NOMO-1 treated with dmso at 0.1 percent for 144 hours (cell line): Measurements from ENCODE around the gene HSD3B2.
"Not testable (repeated sequence)": the region's sequence is repeated elsewhere in the genome, so short reads cannot be mapped to it uniquely, and the experiment has no call there.

ENCODE experiments used
- DNase-seq: peaks from one replicate; lab custom pipeline; 2025; ENCODE audit not compliant: unreplicated experiment; lab: John Stamatoyannopoulos, UW

Gene HSD3B2

DNA sequence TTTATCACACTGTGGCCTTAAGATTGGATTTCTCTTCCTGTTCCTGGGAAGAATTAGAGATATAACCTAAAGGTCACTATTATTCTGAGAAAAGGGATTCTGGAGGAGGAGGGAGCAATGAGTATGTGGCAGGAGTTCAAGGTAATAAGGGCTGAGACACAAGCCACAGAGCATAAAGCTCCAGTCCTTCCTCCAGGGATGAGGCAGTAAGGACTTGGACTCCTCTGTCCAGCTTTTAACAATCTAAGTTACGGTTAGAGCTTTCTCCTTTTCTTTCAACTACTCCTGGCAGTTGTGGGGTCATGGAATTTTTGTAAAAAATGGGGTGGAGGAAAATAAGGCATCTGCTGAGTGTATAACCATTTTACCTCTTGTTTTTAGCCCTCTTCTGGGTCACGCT is at the start of gene HSD3B2:
Gene HSD3B2, plus strand, starts transcription at position 201 of the 400 bp plus-strand sequence. CDS start 270 bp downstream, outside the sequence.
- no peak for DNase-seq

DNA sequence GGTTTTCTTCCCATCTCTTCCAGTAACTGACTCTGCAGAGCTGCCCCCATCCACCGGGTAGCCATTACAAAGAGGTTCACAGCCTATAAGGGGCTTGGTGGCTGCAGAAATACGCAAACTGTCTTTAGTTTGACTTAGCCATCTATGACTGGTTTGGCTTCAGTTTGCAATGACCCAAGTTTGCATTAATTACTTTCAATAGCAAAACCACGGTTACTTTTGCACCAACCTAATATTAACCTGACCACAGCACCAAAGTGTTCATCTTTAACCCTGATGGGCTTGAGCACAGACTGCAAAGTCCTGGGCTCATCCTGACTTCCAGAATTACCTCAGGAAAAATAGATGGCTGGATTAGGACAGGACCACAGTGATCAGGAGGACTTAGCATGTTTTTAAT is 48.5 kb upstream of the HSD3B2 start:
- no peak for DNase-seq

DNA sequence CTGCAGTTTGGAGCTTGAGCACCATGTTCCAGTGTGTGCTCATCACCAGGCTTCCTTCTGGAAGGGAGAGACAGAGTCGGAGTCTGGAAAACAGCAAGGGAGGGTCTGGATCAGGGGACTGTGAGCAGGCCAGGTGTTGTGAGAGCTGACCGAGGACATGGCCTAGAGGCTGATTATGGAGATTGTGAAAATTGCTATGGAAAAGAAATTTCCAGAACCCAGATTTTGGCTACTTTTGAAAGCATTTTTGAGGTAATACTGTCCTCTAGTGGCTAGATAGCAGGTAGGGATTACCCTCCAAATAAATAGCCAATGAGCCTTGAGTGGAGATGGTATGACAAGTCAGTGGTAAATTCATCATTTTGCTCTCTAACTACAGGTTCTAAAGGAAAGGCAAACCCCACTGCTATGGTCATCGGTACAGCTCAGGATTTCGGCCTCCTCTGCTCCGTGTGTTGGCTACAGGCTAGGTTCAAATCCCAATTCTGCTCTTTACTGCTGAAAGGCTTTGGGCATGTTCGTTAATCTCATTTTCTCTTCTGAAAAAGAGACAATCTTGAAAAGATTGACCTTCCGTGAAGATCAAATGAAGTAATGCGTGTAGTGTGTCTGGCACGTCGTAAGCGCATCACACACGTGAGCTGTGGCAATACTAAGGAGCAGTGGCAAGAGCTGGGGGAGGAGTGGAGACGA is 47.4 kb upstream of the HSD3B2 start:
- DNase-seq: no peak

DNA sequence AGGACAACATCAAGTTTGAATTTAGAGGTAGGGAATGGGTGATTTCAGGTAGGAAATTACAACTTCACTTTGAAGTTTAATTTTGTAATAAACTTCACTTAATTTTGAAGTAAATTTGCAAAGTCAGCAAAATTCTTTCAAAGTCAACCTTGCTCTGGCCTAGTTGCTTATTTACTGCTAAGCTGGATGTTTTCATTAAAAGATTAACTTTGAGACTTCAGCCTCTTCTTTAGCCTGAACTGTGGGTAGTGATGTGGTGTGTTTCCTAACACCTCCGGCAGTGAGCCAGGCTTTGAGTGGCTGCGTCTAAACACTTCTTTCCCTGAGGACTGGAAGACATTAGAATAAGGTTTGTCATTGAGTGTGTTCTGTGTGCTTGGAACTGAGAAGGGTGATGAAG is 46.4 kb upstream of the HSD3B2 start, which contains the start of gene HAO2:
Gene HAO2, plus strand, starts transcription at position 232 of the 400 bp plus-strand sequence. CDS start 12,301 bp downstream, outside the sequence.
- no peak for DNase-seq

DNA sequence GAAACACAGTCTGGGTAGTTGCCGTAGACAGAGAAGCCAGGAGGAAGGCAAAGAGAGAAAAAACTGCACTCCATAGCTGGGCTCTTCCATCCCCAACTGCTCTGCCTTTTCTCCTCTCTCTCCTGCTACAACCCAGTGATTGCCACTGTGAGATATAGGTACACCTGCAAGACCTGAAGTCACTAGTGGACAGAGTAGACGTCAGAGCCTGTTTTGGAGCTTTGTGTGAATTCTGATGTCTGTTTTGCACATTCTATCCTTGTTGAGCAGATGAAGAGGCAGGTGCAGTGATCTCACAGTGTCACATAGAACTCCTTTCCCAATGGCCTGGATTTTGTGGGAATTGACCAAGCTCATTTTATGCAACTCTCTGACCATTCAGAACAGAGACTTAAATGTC is 44.2 kb upstream of the HSD3B2 start:
- no peak for DNase-seq

DNA sequence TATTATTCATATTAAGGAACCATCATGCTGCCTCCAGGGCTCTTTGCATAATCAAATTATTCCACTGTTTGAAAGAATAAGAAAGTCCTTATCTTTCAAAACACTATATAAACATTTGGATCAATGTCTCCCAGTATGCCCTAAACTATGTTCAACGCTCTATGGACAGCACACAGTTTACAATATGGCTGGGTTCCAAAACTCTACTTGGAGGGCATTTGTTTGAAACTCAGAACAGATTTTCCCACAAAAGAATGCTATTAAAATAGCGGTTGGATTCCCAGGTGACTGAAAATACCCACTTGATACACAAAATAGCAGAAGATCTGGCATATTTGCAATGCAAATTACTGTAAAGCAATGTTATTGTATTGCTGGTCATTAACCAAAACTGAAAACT is 43.1 kb upstream of the HSD3B2 start:
- no peak for DNase-seq

DNA sequence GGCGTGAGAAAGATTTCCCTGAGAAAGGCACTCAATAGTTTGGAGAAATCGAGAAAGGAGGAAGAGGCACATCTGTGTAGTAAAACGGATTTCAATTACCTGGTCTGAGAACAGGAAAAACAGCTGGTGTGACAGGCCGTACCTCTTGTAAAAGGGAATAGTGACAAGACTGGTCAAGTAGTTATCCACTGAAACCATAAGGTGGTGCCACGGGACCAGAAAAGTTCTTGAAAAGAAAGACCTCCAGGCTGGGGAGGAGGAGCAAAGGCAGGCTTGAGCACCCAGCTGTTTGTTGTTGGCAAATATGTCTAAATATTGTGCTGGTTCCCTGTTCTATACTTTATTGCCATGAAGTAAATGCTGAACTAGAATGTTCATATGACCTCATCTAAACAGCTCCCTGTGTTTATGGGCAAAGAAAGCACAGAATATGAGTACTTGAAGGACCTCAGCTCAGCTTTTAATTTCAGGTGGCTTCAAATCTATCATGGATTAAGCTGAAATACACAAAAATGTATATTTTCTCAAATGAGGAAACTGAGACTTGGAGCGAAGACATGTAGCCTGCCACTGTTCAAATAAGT is 42.4 kb upstream of the HSD3B2 start:
- DNase-seq: no peak

DNA sequence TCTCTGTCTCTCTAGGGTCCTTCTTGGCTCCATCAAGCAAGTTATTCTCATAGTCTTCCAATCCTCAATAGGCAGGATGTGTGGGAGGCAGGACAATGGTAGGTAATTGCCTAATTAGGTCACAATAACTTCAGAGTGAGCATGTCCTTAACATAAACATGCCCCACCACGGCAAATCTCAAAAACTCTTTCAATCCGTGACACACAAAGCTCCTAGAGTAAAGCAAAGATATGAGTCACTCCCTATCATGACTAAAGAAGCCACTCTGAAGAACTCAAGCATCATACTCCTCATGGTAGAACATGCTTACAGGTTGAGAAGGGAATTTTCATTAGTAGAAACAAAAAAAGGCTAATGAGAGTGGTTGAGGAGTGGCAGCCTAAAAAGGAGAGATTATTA is 41.5 kb upstream of the HSD3B2 start:
- no peak for DNase-seq

DNA sequence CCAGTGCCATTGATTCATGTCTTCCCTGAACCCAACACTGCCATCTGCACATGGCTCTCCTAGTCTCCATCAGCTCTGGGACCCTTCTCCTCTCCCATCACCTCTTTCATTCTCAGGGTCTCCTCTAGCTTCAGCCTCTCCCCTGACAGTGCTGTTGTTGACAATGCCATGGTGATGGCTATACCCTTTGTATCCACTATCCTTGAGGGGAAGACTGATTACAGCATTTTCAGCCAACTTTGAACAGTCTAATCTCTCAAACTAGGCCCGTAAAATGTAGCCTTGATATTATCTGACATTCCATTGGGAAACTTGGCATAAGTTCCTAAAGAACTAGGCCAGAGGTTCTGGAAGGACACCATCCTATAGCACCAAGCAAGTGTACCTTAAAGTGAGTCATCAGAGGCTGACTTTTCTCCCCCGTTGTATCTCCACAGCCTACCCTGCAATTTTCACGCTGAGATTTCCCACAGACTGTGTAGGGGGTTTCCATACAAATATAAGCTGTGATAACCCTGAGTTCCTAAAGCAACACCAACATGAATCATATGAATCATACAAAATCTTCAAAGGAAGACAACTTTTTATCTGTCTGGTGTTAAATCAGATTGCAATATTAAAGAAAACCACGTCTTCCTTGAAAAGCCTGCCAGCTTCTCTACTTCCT is 40.6 kb upstream of the HSD3B2 start:
- no peak for DNase-seq

DNA sequence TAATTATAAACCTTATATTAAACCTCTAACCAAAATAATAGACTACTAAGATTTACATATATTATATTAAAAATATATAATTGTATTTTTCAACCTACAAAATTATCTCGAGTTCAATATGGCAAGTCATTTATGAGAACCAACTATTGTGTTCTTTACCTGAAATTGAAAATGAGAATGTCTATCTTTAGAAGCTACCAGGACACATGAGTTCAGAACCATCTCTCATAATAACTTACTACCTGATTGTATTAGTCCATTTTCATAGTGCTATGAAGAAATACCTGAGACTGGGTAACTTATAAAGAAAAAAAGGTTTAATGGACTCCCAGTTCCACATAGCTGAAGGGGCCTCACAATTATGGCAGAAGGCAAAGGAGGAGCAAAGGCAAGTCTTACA is 39.6 kb upstream of the HSD3B2 start:
- DNase-seq: no peak

DNA sequence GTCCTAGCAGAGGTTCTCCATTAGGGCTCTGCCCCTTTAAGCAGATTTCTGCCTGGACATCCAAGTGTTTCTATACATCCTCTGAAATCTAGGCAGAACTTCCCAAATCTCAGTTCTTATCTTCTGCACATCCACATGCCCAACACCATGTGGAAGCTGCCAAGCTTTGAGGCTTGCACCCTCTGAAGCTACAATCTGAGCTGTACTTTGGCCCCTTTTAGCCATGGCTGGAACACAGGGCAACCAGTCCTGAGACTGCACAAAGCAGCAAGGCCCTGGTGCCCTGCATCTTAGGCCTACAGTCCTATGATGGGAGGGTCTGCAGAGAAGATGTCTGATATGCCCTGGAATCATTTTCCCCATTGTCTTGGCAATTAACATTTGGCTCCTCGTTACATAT is 38.4 kb upstream of the HSD3B2 start:
- DNase-seq: no peak

DNA sequence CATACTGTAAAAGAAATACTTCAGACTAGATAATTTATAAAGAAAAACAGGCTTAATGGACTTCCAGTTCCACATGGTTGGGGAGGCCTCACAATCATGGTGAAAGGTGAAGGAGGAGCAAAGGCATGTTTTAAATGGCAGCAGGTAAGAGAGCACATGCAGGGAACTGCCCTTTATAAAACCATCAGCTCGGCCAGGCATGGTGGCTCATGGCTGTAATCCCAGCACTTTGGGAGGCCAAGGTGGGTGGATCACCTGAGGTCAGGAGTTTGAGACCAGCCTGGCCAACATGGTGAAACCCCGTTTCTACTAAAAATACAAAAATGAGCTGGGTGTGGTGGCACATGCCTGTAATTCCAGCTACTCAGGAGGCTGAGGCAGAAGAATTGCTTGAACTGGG is 37.4 kb upstream of the HSD3B2 start:
- DNase-seq: not testable (repeated sequence)

DNA sequence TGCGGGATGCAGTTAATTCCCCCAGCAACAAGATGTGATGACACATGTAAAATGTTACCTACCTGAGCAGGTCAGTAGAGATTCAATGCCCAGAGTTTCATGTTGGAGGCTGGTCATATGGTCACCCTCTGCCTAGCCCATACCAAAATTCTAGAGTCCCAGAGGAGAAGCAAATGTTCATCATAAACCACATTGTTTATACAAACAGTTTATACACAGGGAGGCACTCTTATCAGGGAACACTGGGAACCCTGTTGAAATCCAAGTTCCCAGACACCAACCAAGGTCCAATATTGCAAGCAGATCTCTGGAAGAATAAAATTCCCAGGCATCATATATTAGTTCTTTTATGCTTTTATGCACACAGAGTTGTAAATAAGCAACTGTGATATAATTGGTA is 35.8 kb upstream of the HSD3B2 start:
- DNase-seq: no peak

DNA sequence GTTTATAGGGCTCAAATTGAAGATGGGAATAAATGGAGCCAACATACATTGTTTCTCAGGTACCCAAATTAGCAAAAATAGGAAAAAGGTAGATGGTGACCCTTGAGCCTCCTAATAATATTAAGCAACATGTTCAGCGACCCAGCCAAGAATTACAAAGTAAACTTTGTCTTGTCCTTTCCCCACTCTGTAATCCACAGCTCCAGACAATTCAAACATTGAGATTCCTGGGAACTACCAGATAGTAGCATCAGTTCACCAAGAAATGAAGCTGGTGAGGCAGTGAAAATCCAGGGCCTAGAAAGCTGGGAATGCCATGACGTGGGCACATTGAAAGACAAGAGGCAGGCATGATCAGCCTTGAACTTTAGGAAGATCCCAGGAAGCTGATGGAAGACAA is 34.6 kb upstream of the HSD3B2 start:
- no peak for DNase-seq

DNA sequence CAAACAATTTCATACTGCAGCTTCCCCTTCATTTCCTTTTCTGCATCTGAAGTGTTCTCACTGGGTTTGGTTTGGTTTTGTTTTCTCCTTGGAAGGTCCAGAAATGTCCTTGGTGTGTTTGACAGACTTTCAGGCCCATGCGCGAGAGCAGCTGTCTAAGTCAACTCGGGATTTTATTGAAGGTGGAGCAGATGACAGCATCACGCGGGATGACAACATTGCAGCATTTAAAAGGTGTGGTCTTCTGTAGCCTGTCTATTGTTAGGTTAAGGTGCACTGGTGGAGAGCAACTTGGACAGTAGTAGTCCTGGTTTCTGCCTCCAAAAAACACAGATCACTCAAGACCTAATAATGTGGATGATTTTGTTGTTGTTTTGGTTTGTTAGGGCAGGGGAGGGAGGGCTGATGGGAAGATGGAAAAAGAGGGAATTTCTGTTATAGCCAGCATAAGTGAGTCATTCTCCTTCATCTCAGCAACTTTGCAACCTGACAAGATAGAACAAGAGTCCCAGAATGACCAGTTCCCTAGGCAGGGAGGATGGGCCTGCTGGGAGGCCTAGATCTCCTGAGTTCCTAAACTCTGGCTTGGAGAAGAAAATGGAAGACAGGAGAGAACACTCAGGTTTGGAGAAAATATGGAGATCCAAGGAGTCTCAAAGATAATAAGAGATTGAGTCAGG is 33.8 kb upstream of the HSD3B2 start:
- DNase-seq: no peak

DNA sequence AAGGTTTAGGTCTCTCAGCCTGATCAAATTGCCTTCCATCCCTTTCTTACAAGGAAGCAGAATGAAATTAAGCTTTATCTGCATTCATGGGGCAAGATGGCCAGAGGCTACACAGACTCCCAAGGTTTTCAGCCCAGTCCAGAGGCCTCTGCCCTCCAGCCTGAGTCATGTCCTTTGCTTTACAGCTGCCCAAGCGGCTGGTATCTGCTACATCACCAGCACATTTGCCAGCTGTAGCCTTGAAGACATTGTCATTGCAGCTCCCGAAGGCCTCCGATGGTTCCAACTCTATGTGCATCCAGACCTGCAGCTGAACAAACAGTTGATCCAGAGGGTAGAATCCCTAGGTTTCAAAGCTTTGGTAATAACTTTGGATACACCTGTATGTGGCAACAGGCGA is 30.4 kb upstream of the HSD3B2 start:
- DNase-seq: no peak

DNA sequence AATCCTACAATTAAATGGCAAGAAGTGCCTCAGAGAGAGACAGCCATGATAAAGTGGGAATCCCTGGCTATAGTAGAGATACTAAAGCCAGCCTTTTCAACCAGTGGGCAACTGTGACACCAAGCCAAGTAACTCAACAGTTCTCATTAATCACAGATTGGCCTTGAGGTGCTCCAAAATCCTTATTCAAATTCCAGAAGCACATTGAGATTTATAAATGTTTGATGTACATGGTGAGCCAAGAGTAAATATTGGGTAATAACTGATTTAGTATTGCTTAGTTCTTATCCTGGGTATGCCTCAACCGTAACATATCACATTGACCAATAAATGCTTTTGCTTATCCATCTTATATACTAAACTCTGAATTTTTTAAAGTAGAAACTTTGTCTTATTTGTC is 29.3 kb upstream of the HSD3B2 start:
- DNase-seq: no peak

DNA sequence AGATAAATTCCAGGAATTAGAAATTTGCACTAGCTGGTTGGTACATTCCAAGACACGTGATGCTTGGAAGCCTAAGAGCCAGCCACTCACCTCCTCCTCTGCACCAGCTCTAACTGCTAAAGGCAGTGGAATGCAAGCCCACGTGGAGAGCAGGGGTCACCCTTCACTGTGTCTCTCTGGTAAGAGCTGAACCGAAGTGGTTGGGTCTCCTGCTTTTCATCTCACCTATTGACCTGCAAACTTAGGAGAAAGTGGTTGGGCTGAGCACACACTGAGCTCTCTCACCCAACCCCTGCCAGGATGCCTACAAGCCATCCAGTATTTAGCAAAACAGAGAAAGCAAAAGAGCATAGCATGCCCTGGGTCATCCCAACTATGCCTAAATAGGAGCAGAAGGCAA is 27.1 kb upstream of the HSD3B2 start:
- DNase-seq: no peak

DNA sequence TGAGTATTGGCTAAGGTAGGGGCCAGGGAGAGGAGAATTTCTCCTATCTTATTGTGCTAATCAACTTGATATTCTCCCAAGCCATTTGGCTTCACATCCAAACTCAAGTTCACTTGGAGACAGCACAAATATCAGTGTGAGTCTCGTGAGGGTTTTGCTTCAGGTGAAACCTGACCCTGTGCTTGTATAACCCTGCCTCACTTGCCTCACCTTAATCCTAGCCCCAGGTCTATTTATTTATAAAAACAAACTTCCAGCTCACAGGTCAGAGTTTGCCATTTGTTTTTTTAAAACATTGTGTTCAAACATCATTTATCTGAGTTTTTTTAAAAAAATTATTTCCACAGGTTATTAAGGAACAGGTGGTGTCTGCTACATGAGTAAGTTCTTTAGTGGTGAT is 26.5 kb upstream of the HSD3B2 start:
- no peak for DNase-seq

DNA sequence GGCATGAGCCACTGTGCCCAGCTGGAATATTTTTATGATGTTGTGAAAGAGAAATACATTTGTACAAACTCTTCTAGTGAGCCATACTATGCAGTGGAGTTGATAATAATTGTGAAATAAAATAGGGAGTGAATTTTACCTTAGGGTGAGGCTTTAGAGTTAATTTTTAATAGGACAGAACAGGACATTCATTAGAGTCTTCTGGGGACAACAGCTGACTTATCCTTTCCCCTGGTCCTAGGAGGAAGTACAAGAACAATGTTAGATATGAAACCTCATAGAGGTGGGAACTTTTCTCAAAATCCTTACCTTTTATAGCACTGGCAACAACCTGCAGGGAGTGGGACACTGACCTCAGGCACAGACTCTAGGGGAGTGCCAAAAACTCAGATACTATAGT is 24.4 kb upstream of the HSD3B2 start:
- no peak for DNase-seq

DNA sequence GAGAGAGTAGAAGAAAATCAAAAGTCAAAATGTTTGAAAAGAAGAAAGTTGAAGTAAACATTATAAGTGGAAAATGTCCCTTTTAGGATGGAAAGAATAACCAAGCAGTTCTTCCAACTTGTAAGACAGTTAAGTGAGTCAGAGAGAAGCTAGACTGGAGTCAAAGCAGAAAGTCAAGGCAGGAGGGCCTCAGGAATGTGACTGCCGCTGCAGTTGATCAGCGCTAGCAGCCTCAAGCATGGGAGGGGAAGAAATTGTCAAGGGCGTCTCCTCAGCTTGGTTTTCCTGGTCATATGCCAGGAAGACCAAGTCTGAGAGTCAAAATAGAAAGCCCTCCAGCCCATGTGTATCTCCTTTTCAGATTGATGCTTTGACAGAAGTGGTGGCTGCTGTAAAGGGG is 23.2 kb upstream of the HSD3B2 start:
- DNase-seq: no peak

DNA sequence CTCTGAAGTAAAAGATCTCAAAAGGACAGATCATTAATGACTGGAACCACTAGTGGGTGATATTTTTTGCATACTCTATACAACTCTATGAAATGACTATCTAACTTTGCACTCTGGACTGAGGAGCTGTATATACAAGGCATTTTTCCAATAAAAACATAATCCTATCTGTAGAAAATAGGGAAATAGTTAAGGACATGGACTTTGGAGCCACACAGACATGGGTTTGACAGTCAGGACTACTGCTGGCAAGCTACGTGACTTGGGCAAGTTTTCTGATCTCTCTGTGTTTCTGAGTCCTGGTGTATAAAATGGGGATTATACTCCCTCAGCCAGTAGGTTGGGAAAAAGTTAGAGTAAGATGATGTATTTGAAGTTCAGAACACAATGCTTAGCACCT is 20.9 kb upstream of the HSD3B2 start:
- no peak for DNase-seq
